ENCODE data around the gene MFN2.

Gene MFN2

DNA sequence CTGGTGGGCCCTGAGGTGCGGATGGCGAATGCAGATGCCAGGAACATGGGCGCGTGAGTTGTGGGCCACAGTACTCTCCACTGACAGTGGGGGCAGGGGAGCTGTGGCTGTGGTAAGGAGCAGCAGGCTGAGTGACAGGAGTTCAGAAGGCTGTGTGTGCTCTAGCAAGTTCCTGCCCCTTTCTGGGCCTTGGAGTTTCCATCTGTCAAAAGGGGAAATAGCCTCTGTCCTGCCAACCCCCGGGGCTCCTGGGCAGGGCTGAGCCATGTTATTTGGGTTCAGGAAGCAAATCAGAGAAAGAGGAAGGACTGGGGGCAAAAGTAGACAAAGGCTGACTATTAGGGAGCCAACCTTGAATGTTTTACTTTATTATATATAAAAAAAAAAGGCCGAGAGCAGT, 19.5 kb upstream of the MFN2 start:
- no peak for DNase-seq

GRCh38 chr1:11961230-11961629, 19.0 kb upstream of the MFN2 start:
- DNase-seq = no peak

DNA sequence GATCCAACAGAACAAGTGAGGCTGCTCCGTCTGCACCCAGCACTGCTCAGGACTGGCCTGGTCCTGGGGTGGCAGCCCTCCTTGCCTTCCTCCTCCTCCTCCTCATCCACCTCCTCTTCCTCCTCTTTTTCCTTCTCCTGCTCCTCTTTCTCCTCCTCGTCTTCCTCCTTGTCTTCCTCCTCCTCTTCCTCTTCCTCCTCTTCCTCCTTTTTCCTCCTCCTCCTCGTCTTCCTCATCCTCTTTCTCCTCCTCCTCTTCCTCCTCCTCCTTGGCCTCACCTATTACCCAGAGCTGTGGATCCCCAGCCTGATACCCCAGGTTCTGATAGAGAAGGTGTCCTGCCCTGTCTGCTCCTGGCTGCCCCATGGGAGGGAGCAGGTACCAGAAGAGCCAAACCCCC, 16.6 kb upstream of the MFN2 start:
- DNase-seq = no peak

DNA sequence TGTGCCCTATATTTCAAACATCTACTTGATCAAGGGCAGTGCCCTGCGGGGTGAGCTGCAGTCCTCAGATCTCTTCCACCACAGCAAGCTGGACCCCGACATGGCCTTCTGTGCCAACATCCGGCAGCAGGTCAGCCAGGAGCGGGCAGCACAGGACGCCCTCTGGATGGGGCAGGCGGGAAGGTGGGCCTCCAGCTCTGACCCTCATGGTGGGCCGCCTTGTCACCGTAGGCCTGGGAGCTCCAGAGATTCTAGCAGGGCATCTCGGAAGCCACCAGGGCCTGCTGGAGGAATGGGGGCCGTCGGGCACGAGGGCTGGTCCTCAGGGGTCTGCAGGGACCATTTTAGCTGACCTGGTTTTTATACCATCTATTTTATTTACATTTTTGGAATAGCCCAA, 15.6 kb upstream of the MFN2 start:
- DNase-seq = no peak

DNA sequence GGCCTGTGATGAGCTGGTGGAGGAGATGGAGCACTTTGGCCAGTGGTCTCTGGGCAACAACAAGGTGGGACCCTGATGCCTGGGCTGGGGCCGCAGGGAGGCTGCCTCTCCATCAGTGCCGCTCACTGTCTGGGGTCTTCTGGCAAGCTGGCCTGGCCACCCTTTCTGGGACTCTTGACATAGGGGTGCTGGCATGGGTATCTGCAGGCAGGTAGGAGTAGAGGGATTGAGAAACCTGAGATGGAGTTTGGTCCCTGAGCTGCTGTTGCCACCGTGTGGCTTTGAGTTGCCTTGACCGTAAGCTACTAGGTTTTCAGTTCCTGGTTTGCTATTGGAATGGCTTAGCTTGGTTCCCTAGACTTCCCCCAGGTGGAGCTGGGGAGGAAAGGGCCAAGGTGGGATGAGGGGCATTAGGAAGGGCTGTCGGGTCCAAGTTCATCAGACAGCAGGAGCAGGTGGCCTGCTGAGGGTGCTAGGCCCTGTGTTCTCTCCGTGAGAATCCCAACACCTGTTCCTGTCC, 13.2 kb upstream of the MFN2 start:
- DNase-seq = no peak

- no peak for DNase-seq
Measured at GRCh38 chr1:11970441-11971185, 9.6 kb upstream of the MFN2 start.

DNA sequence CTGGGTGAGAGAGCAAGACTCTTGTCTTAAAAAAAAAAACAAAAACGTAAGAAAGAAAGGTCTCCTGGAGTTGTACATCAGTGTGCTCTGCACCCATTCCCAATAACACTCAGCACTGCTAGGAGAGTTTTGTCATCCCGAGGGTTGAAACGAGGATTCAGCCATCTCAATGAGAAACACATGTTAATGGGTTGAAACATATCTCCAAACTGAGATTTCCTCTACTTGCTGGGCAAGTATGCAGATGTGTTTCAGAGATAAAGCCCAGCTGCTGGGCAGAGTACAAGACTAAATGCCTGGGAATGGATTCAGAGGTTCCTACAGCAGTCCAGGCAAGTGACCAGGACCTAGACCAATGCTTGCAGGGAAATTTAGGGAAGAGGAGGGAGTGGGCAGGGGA, 2.6 kb upstream of the MFN2 start:
- DNase-seq = no peak

DNA sequence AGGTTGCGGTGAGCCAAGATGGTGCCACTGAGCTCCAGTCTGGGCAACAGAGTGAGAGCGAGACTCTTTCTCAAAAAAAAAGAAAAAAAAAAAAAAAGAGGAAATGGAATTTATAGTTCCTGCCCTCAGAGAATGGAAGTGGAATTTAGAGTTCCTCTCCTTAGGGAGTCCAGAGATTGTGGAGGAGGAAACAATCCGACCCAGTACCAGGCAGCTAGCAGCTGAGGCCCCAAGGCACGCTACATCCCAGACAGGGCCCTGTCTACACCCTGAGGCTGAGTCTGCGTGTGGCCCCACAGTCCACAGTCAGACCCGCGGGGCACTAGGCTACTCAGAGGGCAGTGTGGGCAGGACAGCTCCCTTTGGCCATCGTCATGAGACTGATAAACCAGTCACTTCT, 1.9 kb upstream of the MFN2 start:
- no peak for DNase-seq

- no peak for DNase-seq
Measured at GRCh38 chr1:11979028-11979850, 1.0 kb upstream of the MFN2 start.

- no peak for DNase-seq
Measured at GRCh38 chr1:11980676-11980972, 380 bp downstream of the MFN2 start.

GRCh38 chr1:11981378-11982009, 1.2 kb downstream of the MFN2 start:
- DNase-seq = no peak

DNA sequence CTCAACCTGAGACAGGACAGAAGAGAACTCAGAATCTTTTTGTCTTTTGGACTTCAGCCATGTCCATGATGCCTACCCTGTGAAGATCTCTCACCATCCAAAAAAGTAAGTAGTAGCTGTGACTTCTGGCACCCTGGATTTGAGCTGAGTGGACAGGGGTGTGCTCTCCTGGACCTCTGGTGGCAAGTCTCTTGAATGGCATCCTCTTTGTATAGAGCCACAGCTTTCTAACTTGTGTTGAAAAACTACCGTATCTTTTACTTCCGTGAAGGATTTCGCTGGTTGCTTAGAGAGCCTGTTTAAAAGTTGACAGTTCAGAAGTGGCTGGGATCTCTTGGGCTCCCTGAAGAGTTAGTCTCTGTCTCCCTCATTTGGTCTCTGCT, 1.8 kb downstream of the MFN2 start:
- DNase-seq = no peak

DNA sequence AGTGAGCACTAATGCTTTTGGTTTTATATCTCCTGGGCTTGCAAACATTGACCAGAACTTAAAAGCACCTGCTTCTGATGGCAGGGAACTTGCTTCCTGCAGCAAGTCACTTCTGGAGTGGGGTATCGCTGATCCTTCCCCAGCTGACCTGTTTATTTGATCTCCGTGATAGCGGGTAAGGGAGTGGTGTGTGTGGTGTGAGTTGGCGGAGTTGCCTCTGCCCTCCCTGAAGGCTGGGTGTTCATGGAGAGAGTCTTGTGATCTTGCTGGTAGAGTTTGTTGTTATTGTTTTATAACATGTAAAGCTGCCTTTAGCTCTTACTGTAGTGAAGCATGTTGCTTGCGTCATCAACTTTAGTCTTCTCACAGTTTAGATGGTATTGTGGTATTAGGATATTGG, 3.9 kb downstream of the MFN2 start:
- no peak for DNase-seq

- DNase-seq = no peak
Measured at GRCh38 chr1:11984576-11984975, 4.3 kb downstream of the MFN2 start.

DNA sequence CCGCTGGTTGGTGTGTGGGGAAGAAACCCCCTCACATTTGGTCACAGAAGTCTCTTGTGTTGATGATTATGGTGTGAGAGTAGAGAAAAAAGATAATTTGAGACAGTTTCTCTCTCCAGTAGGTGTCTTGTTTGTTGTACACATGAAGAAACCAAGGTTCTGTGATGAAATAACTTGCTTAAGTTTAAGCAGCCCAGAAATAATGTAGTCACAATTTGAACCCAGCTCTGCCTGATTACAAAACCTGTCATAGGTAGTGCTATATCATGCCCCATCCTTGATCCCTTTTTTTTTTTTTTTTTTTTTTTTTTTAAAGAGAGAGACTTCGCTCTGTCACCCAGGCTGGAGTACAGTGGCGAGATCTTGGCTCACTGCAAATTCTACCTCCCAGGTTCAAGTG, 4.9 kb downstream of the MFN2 start:
- DNase-seq = no peak

DNA sequence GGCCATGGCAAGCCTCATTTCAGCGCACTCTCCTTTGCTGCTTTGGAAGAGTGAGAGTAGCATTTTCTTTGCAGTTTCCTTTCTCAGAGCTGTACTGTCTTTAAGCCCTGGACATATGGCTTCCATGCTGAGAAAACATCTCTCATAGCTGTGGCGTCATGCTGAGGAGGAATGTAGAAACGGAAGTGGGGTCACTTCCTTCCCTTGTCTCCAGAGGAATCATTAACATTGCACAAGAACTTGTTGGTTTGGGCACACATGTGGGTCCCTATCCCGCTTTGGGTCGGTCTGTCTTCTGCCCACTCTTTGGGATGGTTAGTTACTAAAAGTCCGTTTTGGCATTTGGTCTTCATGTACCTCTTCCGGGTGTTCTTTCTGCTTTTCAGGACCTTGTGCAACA, 5.6 kb downstream of the MFN2 start:
- no peak for DNase-seq

GRCh38 chr1:11989669-11990068, 9.4 kb downstream of the MFN2 start:
- no peak for DNase-seq

- no peak for DNase-seq
Measured at GRCh38 chr1:11990303-11991032, 10.2 kb downstream of the MFN2 start.

- DNase-seq = no peak
Measured at GRCh38 chr1:11991969-11992676, 11.9 kb downstream of the MFN2 start.

GRCh38 chr1:11997081-11997850, 17.0 kb downstream of the MFN2 start:
- no peak for DNase-seq

DNA sequence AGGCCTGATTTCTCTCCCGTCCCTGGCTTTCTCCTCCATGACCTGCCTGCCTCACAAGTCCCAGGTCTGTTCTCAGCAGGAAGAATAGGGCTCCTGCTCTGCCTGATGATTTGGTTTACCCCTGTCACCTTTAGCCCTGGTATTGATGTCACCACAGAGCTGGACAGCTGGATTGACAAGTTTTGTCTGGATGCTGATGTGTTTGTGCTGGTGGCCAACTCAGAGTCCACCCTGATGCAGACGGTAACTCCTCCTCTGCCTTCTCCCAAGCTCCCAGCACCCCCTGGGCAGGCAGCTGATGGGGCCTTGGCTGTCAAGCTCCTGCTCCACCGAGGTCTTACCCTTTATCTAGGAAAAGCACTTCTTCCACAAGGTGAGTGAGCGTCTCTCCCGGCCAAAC, 18.4 kb downstream of the MFN2 start:
- no peak for DNase-seq

- no peak for DNase-seq
Measured at GRCh38 chr1:11999236-11999635, 19.0 kb downstream of the MFN2 start.
